Endometrial microvascular endothelial cells (primary cell): ENCODE measurements around the gene RAB29. TPM values are rescaled to one million over a fixed set of nuclear protein-coding genes. Genes with fewer than 3 reads are reported as not detected.

ENCODE experiments used
- in situ Hi-C: cut with HindIII; loops from 2 replicates; pipeline ENCODE4 v1.10.0; 2017; ENCODE audit warnings: low sequenced_read_pairs, low pct_unique_long_range_greater_than_20kb; ENCODE audit errors: inconsistent ontology term
- total RNA-seq: library from RNA; depleted of rRNA; stranded (reverse); fragments of >200 nt; gene quantifications from one replicate; pipeline ENCODE4 v1.2.3, GENCODE V29; 2015; ENCODE audit errors: inconsistent ontology term

Gene RAB29
- total RNA-seq, 1 donor from 2014 or later, result 29.9 TPM

- in situ Hi-C loops, result no loop called here
Measured at GRCh38 chr1:205743977-205744376, 31.3 kb downstream of the RAB29 start.

DNA sequence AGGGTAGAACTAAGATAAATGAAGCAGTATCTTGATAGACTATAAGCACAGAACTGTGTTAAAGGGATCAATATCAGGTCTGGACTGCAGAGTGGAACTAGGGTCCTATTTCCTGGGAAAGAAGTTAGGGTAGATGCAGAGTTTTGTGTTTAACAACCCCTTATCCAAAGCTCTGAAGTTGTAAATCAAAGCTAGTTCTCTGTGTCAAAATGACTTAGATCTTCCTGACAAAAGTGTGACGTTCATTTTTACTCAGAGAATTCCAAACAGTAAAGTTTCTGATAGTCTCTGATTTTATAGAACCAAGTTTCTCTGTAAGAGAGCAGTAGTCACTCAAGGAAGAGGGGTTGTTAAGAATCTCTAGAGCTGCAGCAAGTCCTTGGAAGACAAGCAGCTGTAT is 33.6 kb downstream of the RAB29 start:
- in situ Hi-C loops, result no loop called here

GRCh38 chr1:205739348-205740160 is 35.7 kb downstream of the RAB29 start:
- in situ Hi-C loops, result no loop called here

- in situ Hi-C loops, result no loop called here
Measured at GRCh38 chr1:205735218-205735617, 40.1 kb downstream of the RAB29 start.

- in situ Hi-C loops, result no loop called here
Measured at GRCh38 chr1:205733438-205734175, 41.7 kb downstream of the RAB29 start.

GRCh38 chr1:205729945-205730610 is 45.2 kb downstream of the RAB29 start:
- in situ Hi-C loops, result no loop called here

GRCh38 chr1:205726619-205727125 is 48.6 kb downstream of the RAB29 start:
- in situ Hi-C loops, result no loop called here

GRCh38 chr1:205725514-205725913 is 49.8 kb downstream of the RAB29 start:
- in situ Hi-C loops, result no loop called here

DNA sequence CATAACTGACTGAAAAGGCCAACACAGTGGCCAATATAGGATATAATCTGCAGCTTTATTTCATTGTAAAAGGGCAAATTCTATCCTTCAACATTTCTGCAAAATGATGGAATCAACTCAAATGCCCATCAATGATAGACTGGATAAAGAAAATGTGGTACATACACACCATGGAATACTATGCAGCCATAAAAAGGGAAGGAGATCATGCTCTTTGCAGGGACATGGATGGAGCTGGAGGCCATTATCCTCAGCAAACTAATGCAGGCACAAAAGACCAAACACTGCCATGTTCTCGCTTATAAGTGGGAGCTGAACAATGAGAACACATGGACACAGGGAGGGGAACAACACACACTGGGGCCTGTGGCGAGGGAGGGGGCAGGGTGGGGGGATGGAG is 54.5 kb downstream of the RAB29 start:
- in situ Hi-C loops, result loop anchor here (25.0 kb wide), 1 partner anchor 133 kb away; no protein-coding TSS in a partner anchor

- in situ Hi-C loops, result loop anchor here (10.0 to 25.0 kb wide), 2 partner anchors 55 to 132 kb away; no protein-coding TSS in a partner anchor
Measured at GRCh38 chr1:205719762-205720161, 55.5 kb downstream of the RAB29 start.

DNA sequence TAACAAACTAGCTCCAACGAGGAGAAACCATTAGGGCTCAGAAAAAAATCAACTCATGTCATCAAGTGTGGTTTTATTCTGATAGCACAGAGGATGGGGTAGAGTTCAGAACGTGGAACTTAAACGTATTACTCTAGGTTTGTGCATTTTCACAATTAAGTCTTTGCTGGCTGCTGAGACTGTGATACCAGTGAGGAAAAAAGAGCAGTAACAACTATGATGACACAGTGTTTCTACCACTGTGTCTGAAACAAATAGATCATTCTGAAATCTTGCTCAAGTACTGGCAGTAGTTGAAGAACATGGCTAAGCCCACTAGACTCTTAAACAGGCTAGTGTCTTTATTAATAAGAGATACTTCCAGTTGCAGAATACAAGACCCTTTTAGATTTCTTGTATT is 56.3 kb downstream of the RAB29 start:
- in situ Hi-C loops, result loop anchor here (10.0 to 25.0 kb wide), 2 partner anchors 54 to 132 kb away; no protein-coding TSS in a partner anchor

Other genes starting within 250 kb of the RAB29 start
- 28.9 TPM for gene ELK4, start 143.5 kb downstream of the RAB29 start, total RNA-seq
- gene SLC45A3, start 95.0 kb downstream of the RAB29 start, total RNA-seq, result 22.3 TPM
- 120 TPM for gene NUCKS1, start 25.3 kb downstream of the RAB29 start, total RNA-seq
- gene SLC41A1, start 37.7 kb upstream of the RAB29 start, total RNA-seq, result 17.1 TPM
- gene PM20D1, start 74.7 kb upstream of the RAB29 start, total RNA-seq, result not detected
- gene SLC26A9, start 168.0 kb upstream of the RAB29 start, total RNA-seq, result 0.56 TPM
- not detected for gene RAB7B, start 227.9 kb upstream of the RAB29 start, total RNA-seq
- not detected for gene CTSE, start 248.4 kb upstream of the RAB29 start, total RNA-seq